Fibroblast of villous mesenchyme (primary cell): ENCODE data around the gene MYO16. TPM values are rescaled to one million over a fixed set of nuclear protein-coding genes. Genes with fewer than 3 reads are reported as not detected.

ENCODE experiments used
- DNase-seq: peaks from one replicate; pipeline ENCODE4 v3.0.0-alpha.2; 2010; ENCODE audit warnings: low read depth
- H3K4me3 ChIP-seq: 2 replicates; pipeline ENCODE4 v1.5.1; 2011; ENCODE audit warnings: low read depth, mild to moderate bottlenecking, low read length
- CTCF ChIP-seq: IDR thresholded peaks from 2 replicates; pipeline ENCODE4 v1.5.1; 2012; ENCODE audit warnings: low read depth, mild to moderate bottlenecking, low read length; ENCODE audit not compliant: insufficient read depth
- total RNA-seq: library from RNA; depleted of rRNA; stranded (reverse); fragments of >200 nt; gene quantifications from 2 replicates; pipeline ENCODE4 v1.2.3, GENCODE V29; 2012

Gene MYO16
- total RNA-seq, 1 donor, result 0.86 TPM

DNA sequence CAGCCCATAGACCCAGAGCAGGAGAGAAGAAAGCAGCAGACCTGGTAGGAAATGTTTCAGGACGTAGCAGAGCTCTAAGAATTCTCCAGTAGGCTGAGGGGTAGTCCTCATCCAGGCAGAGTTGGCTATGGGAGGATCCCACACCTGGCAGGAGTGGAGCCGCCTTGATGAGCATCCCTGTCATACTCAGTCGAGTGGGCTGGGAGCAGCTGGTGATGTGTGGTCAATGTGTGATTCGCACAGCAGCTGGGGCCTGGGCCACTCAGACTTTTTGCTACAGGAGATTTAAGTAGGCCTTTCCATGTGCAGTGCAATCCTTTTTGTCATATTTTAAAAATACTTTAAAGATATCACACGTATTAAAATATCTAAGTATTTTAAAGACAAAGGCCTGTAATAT, 56.6 kb downstream of the MYO16 start:
- no peak for DNase-seq
- no peak for TF ChIP-seq CTCF

DNA sequence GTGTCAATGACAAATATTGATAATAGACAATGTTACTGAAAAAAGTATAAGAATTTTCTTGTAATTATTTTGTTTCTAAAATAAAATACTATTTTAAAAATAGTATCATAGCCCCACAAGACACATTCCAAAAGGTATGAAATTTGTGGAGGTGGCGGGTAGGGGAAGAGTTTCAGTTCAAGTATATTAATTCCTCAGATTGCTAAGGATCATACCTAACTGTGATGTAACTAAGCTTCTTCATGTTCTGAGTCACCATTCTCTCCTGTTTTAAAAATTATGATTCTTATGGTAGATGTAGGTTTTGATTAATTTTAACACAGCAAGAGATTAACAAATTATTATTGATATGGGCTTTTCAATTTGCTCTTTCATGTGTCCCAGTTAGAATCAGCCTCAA, 61.3 kb downstream of the MYO16 start:
- no peak for TF ChIP-seq CTCF
- DNase-seq, result no peak
- no peak overlapping the region for H3K4me3 ChIP-seq

More for the DNA sequence above, 56.6 kb downstream of the MYO16 start:
- no peak overlapping the region for H3K4me3 ChIP-seq

GRCh38 chr13:108700422-108701170, 71.2 kb downstream of the MYO16 start:
- DNase-seq, result peak; percentile 12
- H3K4me3 ChIP-seq, result no peak overlapping the region
- no peak for TF ChIP-seq CTCF

- no peak for TF ChIP-seq CTCF
- no peak for DNase-seq
- H3K4me3 ChIP-seq, result no peak overlapping the region
Observed at GRCh38 chr13:108702171-108702570, 72.8 kb downstream of the MYO16 start.

DNA sequence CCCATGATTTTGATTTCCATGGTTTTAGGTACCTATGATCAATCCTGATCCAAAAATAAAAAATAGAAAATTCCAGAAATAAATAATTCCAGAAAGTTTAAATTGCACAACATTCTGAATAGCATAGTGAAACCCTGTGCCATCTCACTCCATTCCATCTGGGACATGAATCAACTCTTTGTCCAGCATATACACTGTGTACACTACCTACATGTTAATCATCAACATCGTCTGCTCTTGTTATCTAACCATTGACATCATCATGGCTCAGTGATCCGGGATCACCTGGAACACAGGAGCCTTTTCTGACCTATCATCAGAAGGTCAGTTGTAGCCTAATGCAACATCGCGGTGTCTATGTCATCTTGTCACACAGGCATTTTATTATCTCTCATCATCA, 75.6 kb downstream of the MYO16 start:
- no peak for TF ChIP-seq CTCF
- H3K4me3 ChIP-seq, result no peak overlapping the region
- no peak for DNase-seq

DNA sequence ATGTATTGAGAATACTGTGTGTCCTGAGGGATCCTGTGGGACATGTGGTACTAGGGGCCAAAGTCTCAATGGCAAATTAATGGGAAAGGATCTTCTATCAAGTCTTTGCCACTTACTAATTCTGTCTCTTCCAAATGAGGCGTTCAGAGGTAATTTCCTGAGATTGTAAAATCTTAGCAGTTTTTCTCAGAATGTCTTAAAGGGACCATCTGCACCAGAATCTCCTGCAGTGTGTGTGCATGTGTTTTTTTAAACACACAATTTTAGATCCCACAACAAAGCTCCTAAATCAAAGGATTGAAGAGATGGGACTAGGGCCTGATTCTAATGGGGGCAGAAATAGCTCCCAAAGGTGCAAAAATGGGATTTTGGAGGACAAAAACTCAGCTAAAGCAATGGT, 78.2 kb downstream of the MYO16 start:
- DNase-seq, result no peak
- TF ChIP-seq CTCF, result no peak
- no peak overlapping the region for H3K4me3 ChIP-seq

DNA sequence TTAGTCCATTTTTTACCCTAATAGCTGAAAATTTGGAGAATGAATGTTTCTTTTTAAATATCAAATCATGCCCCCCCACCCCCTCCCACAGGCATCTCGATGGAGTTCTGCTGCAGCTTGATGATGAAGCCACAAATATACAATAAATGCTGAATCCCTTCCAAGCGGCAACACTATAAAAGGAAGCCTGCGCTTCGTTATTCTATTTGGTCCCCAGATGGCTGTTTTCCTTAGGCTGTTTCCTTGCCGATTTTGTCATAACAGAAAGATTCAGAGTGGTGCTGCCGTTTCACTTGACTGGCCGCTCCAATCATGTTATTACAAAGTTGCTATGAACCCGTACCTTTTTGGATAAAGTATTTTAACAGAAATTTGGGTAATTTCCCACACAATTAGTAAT, 79.5 kb downstream of the MYO16 start:
- no peak for TF ChIP-seq CTCF
- DNase-seq, result no peak
- no peak overlapping the region for H3K4me3 ChIP-seq
